GM08714 (cell line): ENCODE results near the gene SYT6.
"Not testable (repeated sequence)": the region's sequence is repeated elsewhere in the genome, so short reads cannot be mapped to it uniquely, and the experiment has no call there.

Experiments
- H3K4me3 ChIP-seq: fragments of 200-500 bp; sonication (Bioruptor generic); 2 replicates; pipeline ENCODE4 v1.5.1; 2014; ENCODE audit warnings: mild to moderate bottlenecking, low read length, inconsistent platforms
- ZNF274 ChIP-seq: IDR thresholded peaks from 2 replicates; pipeline ENCODE4 v1.6.1; 2012; ENCODE audit warnings: mild to moderate bottlenecking, low read depth, low read length

SYT6 gene

DNA sequence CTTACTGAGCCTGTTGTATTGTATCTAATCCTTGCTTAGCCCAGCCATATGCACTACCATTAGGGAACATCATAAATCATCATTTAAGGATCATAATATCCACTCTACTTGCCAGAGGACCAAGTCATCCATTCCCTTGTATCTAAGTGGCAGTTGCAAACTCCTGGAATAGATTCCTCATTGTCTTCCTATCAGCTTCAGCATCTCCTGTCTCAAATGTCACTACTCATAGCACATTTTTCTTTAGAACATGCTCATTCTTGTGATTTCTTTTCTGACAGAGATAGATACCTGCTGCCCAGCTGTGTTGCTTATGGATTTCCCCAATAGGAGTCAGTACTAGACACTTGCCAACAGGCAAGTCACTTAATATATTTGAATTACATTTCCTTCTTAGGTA, 90.1 kb downstream of the SYT6 start:
- no peak for TF ChIP-seq ZNF274

DNA sequence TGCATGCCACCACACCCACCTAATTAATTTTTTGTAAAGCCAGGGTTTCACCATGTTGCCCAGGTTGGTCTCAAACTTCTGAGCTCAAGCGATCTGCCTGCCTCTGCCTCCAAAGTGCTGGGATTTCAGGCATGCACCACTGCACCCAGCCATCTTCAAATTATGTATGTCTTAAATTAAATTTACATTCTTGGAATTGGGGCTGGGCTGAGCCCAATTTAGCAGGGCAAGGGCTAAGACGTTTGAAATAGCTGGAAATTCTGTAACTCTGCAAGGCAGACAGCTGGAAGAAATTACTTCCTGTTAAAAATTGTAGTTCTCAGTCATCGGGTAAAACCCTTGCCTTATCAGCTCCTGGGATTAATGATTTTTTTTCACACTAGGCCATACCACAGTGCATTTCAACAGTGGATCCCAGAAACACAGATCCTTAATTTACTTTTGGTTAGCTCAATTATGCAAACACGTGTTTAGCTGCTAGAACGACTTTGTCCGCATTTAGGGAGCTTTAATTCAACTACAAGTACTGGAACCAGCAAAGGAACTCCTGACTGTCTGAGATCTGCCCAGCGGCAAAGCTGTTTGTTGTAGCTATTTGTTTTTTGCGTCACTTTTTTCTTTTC, 91.1 kb downstream of the SYT6 start:
- no peak overlapping the region for H3K4me3 ChIP-seq
- TF ChIP-seq ZNF274: no peak

More for the DNA sequence above, 90.1 kb downstream of the SYT6 start:
- no peak overlapping the region for H3K4me3 ChIP-seq

DNA sequence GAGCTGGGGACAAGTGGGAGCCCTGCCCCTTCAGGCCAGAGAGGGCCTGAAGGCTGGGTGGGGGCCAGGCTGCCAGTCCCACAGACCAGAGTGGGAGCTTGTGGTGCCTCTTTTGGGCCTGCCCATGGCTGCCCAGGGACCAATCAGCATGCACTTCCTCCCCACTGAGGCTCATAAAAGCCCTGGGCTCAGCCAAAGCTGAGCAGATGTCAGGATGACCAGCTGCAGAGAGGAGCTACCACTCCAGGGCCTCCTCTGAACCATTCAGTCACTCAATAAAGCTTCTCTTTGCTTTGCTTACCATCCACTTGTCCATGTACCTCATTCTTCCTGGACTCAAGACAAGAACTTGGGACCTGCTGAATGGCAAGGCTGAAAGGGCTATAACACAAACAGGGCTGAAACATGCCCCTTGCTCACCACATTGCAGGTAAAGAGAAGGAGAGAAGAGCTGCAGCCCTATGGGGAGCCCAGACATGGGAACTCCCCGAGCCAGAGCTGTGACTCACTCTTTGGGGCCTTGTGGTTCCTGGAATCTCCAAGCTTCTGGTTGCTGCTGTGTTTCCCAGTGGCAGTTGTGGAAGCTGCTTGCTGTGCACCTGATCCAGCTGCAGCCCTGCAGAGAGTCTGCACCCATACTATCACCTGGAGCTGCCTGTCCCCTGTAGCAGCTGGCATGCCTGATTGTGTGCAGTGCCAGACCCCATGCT, 92.4 kb downstream of the SYT6 start:
- H3K4me3 ChIP-seq: no peak overlapping the region
- TF ChIP-seq ZNF274: no peak

- not testable (repeated sequence) for H3K4me3 ChIP-seq
Observed at GRCh38 chr1:114058236-114058635, 95.4 kb downstream of the SYT6 start.

- H3K4me3 ChIP-seq: no peak overlapping the region
- TF ChIP-seq ZNF274: no peak
Observed at GRCh38 chr1:114054148-114054547, 99.5 kb downstream of the SYT6 start.

DNA sequence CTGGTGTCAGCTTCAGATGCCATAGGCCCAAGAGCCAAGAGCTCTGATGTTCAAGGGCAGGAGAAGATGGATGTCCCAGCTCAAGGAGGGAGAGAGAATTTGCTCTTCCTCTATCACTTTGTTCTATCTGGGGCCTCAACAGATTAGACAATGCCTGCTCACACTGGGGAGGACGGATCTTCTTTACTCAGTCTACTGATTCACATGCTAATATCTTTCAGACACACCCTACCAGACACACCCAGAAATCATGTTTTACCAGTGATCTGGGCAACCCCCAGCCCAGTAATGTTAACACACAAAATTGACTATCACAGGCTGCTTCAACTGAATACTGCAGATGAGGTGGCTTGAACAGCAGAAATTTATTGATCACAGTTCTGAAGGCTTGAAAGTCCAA, 105.4 kb downstream of the SYT6 start:
- TF ChIP-seq ZNF274: no peak
- no peak overlapping the region for H3K4me3 ChIP-seq

- TF ChIP-seq ZNF274: no peak
- H3K4me3 ChIP-seq: no peak overlapping the region
Observed at GRCh38 chr1:114043548-114043947, 110.1 kb downstream of the SYT6 start.

- TF ChIP-seq ZNF274: no peak
- no peak overlapping the region for H3K4me3 ChIP-seq
Observed at GRCh38 chr1:114043054-114043453, 110.6 kb downstream of the SYT6 start.

- H3K4me3 ChIP-seq: no peak overlapping the region
- no peak for TF ChIP-seq ZNF274
Observed at GRCh38 chr1:114040273-114041015, 113.2 kb downstream of the SYT6 start.
